IPS-NIHi7 (cell line): ENCODE results near the gene MALL.
"Not testable (repeated sequence)": the region's sequence is repeated elsewhere in the genome, so short reads cannot be mapped to it uniquely, and the experiment has no call there.

Source experiments
- DNase-seq: peaks from one replicate; pipeline ENCODE4 v3.0.0; 2012; ENCODE audit warnings: mixed read lengths; ENCODE audit errors: extremely low spot score

MALL gene

GRCh38 chr2:110120171-110121051, 4.8 kb upstream of the MALL start:
- DNase-seq: no peak

- peak; percentile 53 for DNase-seq
Observed at GRCh38 chr2:110116033-110116710, 550 bp upstream of the MALL start.

- DNase-seq: no peak
Observed at GRCh38 chr2:110114831-110115255, 779 bp downstream of the MALL start.

GRCh38 chr2:110113961-110114591, 1.5 kb downstream of the MALL start:
- no peak for DNase-seq

GRCh38 chr2:110108291-110108690, 7.3 kb downstream of the MALL start:
- not testable (repeated sequence) for DNase-seq

GRCh38 chr2:110107092-110108079, 8.2 kb downstream of the MALL start:
- DNase-seq: no peak

GRCh38 chr2:110106642-110107041, 9.0 kb downstream of the MALL start:
- no peak for DNase-seq

GRCh38 chr2:110105608-110106467, 9.8 kb downstream of the MALL start:
- no peak for DNase-seq

GRCh38 chr2:110105183-110105582, 10.4 kb downstream of the MALL start:
- DNase-seq: no peak

- no peak for DNase-seq
Observed at GRCh38 chr2:110104025-110104771, 11.4 kb downstream of the MALL start.

- DNase-seq: no peak
Observed at GRCh38 chr2:110103061-110103961, 12.3 kb downstream of the MALL start.

GRCh38 chr2:110101901-110102803, 13.5 kb downstream of the MALL start:
- DNase-seq: no peak

- no peak for DNase-seq
Observed at GRCh38 chr2:110101280-110101844, 14.3 kb downstream of the MALL start.

- not testable (repeated sequence) for DNase-seq
Observed at GRCh38 chr2:110100880-110101279, 14.7 kb downstream of the MALL start.

GRCh38 chr2:110100480-110100879, 15.1 kb downstream of the MALL start:
- no peak for DNase-seq

- no peak for DNase-seq
Observed at GRCh38 chr2:110099471-110100225, 16.0 kb downstream of the MALL start.
